Lung (tissue), 12 donors: ENCODE data around the gene HK1. TPM values are rescaled to one million over a fixed set of nuclear protein-coding genes. Genes with fewer than 3 reads are reported as not detected.

ENCODE experiments used
- ATAC-seq: fragments of 200-7000 bp; cut with Tn5 transposase; one replicate; pipeline ENCODE4 v1.9.1; 2020; ENCODE audit warnings: moderate number of reproducible peaks; ENCODE audit not compliant: insufficient read depth, low FRiP score
- DNase-seq, 3 donors: peaks; one replicate each; pipeline ENCODE4 v3.0.0-alpha.2; 2013 to 2017
- H3K27ac ChIP-seq, 2 donors: one replicate each; pipeline ENCODE4 v1.5.1; 2013; ENCODE audit warnings: mild to moderate bottlenecking in 2 of 2, moderate library complexity in 2 of 2, control low read depth in 1 of 2, inconsistent platforms in 1 of 2, low read depth in 1 of 2, low read length in 1 of 2
- H3K27me3 ChIP-seq, 3 donors: one replicate each; pipeline ENCODE4 v1.5.1; 2013; ENCODE audit warnings: low read length in 2 of 3; ENCODE audit not compliant: control insufficient read depth in 3 of 3, insufficient read depth in 3 of 3
- H3K36me3 ChIP-seq, 4 donors: one replicate each; pipeline ENCODE4 v1.5.1; 2013; ENCODE audit warnings: low read length in 4 of 4, mild to moderate bottlenecking in 1 of 4, moderate library complexity in 1 of 4; ENCODE audit not compliant: control insufficient read depth in 4 of 4, insufficient read depth in 4 of 4
- H3K4me1 ChIP-seq, 5 donors: one replicate each; pipeline ENCODE4 v1.5.1; 2013; ENCODE audit warnings: low read length in 5 of 5, mild to moderate bottlenecking in 2 of 5, moderate library complexity in 1 of 5; ENCODE audit not compliant: control insufficient read depth in 5 of 5, insufficient read depth in 5 of 5
- H3K4me3 ChIP-seq: one replicate; pipeline ENCODE4 v1.5.1; 2013; ENCODE audit warnings: mild to moderate bottlenecking, control low read depth, moderate library complexity
- H3K9ac ChIP-seq, 2 donors: one replicate each; pipeline ENCODE4 v1.5.1; 2013; ENCODE audit warnings: low read length in 2 of 2, control low read depth in 1 of 2; ENCODE audit not compliant: insufficient read depth in 1 of 2
- H3K9me3 ChIP-seq, 4 donors: one replicate each; pipeline ENCODE4 v1.5.1; 2013; ENCODE audit warnings: low read length in 3 of 4, mild to moderate bottlenecking in 1 of 4, moderate library complexity in 1 of 4; ENCODE audit not compliant: control insufficient read depth in 4 of 4, insufficient read depth in 3 of 4
- WGBS, 2 donors: extraction: QIAGEN DNeasy Blood & Tissue Kit; methylation state at CpG; one replicate each; pipeline ENCODE4 v1.1.7; 2013; 5-methylcytosine and 5-hydroxymethylcytosine counted together
- polyA plus RNA-seq, 2 donors: library from polyadenylated mRNA; stranded (reverse); fragments of 200-250 nt; gene quantifications; one replicate each; pipeline ENCODE4 v1.2.1, GENCODE V29; 2013
- total RNA-seq, 2 donors: library from RNA; depleted of rRNA in 1 of 2; stranded (reverse); fragments of >200 nt in 1 of 2; gene quantifications; one replicate each; pipeline ENCODE4 v1.2.1, GENCODE V29; 2014 to 2021
- TF ChIP-seq, protein P1 (sequence below): IDR thresholded peaks from 2 replicates; pipeline ENCODE4 v1.5.1; 2012; ENCODE audit warnings: mild to moderate bottlenecking; ENCODE audit errors: control extremely low read depth, extremely low read depth
- donor health status: control.
- donor health status: control.
- donor health status: Bipolar disorder and iron deficiency.
- donor health status: healthy.
- donor health status: DM: yes; HTN: yes; CAD: no.

HK1 gene
- total and polyA plus RNA-seq, 4 donors = 33.6 to 120 (median 78.0) TPM

DNA sequence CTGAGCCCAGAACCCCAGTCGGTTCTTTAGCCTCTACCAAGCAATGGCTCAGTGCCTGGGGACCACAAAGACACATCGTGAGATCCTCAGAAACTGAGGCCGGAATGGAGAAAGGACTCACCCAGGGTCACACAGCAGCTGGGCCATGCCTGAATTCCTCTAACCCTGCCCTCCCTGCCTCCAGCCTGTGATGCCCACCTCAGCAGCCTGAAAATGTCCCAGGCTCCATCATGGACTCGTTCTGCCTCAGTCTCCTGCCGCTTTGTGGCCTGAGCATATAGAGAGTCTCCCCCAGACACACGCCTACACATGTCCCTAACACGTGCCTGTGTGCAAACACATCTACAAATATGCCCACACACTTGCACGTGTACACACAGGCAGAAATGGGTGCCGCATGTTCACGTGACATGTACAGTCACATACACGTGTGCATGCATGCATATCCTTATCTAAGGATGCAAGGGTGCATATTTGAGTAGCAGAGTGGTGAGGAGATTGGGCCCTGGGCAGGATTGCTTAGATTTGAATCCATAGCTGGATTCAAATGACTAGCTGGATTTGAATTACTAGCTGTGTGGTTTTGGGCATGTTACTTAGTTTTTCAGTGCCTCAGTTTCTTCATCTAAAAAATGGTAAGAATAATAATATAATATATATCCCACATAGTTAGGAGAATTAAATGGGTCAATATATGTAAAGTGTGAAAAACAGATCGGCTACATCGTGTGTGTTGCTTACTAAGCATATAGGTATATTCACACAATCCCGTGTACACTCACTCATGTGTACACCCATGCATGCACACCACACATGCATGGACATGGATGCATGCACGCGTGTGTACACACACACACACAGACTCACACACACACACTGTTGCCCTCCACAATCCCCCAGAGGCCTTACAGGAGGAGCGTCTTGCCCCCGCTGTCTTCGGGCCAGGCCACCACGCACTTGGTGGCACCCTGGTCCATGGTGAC, 136.0 kb downstream of the HK1 start:
- Histone ChIP-seq H3K4me1 (peaks cover 0 to 13% (median 0%) of the 10 kb centered on the region in 5 donors), H3K9me3 (no peaks in the 10 kb centered on the region), H3K27me3 (no peaks in the 10 kb centered on the region), H3K4me3 (no peak overlapping the region), H3K36me3 (no peaks in the 10 kb centered on the region), H3K27ac (no peak overlapping the region), H3K9ac (no peak overlapping the region)
- WGBS, 2 donors = 91 to 95% methylated on average over 20 of the region's 20 CpGs
- TF ChIP-seq, protein P1, sequence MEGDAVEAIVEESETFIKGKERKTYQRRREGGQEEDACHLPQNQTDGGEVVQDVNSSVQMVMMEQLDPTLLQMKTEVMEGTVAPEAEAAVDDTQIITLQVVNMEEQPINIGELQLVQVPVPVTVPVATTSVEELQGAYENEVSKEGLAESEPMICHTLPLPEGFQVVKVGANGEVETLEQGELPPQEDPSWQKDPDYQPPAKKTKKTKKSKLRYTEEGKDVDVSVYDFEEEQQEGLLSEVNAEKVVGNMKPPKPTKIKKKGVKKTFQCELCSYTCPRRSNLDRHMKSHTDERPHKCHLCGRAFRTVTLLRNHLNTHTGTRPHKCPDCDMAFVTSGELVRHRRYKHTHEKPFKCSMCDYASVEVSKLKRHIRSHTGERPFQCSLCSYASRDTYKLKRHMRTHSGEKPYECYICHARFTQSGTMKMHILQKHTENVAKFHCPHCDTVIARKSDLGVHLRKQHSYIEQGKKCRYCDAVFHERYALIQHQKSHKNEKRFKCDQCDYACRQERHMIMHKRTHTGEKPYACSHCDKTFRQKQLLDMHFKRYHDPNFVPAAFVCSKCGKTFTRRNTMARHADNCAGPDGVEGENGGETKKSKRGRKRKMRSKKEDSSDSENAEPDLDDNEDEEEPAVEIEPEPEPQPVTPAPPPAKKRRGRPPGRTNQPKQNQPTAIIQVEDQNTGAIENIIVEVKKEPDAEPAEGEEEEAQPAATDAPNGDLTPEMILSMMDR = no peak
- ATAC-seq = no peak
- DNase-seq = no peak

DNA sequence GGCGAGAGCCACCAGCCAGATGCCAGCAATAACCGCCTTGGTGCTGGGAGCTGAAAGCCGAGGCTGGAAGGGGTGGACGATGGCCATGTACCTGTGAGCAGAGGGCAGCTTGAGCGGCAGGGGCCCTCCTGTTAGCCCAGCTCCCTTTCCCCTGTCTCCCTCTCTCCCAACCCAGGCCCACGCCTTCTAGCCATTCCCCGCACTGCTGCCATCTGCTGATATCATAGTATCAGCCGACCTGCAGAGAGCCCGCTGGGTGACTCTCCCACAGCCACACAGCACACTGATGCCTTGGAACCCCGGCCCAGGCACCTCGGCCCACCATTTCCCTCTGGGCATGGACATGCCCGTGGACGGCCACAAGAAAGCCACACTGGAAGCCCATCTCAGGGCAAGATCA, 136.8 kb downstream of the HK1 start:
- ATAC-seq (no peak), DNase-seq (no peak)
- Histone ChIP-seq H3K36me3 (no peaks in the 10 kb centered on the region), H3K27ac (no peak overlapping the region), H3K27me3 (no peaks in the 10 kb centered on the region), H3K4me3 (no peak overlapping the region), H3K4me1 (peaks cover 0 to 13% (median 0%) of the 10 kb centered on the region in 5 donors), H3K9me3 (no peaks in the 10 kb centered on the region), H3K9ac (no peak overlapping the region)
- TF ChIP-seq, protein P1 = no peak
- 91 to 95% methylated on average over 13 of the region's 13 CpGs for WGBS, 2 donors

DNA sequence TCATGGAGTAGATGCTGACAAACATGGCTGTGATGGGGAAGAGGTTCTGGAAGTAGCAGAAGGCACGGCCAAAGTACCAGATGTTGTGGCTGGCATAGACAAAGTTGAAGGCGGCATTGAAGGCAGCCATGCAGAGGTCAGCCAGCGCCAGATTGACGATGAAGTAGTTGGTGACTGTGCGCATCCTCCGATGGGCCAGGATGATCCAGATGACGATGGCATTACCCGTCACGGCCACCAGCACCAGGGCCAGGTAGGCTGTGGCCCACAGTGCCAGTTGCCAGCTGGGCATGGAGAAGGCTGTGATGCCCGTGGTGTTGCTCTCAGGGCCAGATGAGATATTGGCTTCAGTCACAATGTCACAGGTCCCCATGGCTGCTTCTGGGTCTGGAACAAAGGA, 137.7 kb downstream of the HK1 start:
- no peak overlapping the region for H3K27ac ChIP-seq
- no peaks in the 10 kb centered on the region for H3K9me3 ChIP-seq
- TF ChIP-seq, protein P1 = no peak
- H3K36me3 ChIP-seq = no peaks in the 10 kb centered on the region
- ATAC-seq = no peak
- 95% methylated on average over 10 of the region's 10 CpGs for WGBS, 2 donors
- no peak overlapping the region for H3K9ac ChIP-seq
- H3K4me1 ChIP-seq = peaks cover 0 to 13% (median 0%) of the 10 kb centered on the region in 5 donors
- DNase-seq = no peak
- no peak overlapping the region for H3K4me3 ChIP-seq
- H3K27me3 ChIP-seq = no peaks in the 10 kb centered on the region
